Measurements from ENCODE around the gene SETD7.
"Not testable (repeated sequence)": the region's sequence is repeated elsewhere in the genome, so short reads cannot be mapped to it uniquely, and the experiment has no call there.

Gene SETD7

DNA sequence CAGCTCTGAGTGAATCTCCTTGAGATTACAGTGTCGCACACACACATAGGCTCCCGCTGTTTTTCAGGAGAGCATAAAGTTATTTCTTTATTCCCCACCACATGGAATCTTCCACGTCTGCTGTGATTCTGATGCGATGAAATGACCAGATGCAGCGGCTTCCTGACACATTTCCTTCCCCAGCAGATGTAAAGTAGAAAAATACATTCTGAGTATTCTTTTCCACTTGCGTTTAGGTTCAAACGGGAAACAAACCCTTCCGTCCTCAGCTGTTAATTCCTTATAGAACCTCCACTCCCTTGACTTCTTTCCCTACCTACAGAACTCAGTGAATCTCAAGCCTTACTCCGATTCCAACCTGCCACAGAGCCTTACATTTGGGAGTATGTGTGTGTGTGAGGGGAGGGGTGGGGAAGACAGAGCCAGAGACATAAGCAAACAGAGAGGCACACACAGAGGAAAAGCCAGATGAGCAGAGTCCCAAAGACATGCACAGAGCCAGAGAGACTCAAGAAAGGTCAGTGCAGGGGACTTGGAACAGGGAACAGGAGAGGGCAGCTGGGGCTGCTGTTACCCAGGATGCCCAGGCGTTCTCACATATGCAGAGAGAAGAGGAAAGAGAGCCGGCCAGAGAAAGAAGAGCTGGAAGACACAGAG is 47.3 kb downstream of the SETD7 start:
- no peak for DNase-seq

GRCh38 chr4:139506774-139507173 is 49.2 kb downstream of the SETD7 start:
- DNase-seq: no peak

DNA sequence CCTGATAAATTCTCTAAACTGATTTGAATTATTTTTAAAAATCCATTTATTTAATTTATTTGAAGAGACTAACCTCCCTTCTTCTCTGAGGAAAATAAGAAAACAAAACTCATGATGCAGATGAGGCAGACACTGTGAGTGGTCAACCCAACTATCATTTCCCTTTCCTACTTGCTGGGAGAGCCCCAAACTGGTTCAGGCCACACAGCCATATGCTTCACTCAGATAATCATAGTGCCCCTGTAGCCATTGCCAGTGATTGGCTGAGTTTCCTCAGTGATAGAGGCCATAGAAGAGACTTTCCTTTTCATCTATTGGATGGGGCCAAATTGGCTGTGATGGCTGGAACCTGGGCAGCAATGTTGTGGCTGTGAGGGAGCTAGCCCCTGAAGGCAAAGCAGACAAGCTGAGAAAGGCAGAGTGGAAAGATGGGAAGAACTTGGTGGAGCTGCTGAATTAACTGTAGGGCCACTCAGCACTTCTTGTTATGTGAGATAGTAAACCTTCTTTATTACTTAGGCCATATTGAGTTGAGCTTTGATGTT is 52.3 kb downstream of the SETD7 start:
- no peak for DNase-seq

DNA sequence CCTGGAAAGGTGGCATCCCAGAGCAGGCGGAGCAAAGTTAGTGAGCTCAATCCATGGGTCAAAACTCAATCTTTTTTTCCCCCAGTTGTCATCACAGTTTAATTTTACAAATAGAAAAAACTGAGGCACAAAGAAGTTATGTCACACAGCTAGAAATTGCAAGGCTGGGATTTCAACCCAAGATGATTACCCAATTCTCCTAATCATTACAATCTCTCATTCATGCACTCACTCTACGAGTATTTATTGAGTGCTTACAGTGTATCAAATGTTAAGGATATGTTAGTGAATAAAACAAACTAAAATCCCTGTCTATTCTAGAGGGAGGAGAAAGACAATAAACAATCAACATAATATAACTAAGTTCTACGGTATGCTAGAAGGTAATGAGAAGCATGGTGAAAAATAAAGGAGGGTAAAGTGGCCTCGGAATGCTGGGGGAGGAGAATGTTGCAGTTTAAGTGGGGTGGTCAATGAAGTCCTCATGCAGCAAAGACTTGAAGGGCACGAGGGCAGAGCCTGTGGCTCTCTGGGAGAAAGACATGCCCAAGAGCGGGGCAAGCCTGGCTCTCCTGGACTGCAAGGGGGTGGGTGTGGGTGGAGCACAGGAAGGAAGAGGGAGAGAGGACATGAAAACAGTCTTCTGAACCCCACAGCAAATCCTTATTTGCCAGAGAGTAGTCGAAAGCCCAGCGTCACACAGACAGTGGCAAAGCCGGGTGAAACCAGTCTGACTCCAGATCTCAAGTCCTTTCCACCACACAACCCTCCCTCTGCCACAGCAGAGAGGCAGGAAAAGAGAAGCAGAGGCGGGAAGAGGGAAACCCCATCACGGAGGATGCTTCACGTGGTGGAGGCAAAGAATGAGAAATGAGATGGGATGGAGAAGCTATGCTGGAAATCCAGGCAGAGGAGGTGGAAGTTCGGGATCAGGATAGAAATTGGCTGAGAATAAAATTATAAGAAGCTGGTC is 53.8 kb downstream of the SETD7 start:
- no peak for DNase-seq

GRCh38 chr4:139501527-139501926 is 54.5 kb downstream of the SETD7 start:
- no peak for DNase-seq

DNA sequence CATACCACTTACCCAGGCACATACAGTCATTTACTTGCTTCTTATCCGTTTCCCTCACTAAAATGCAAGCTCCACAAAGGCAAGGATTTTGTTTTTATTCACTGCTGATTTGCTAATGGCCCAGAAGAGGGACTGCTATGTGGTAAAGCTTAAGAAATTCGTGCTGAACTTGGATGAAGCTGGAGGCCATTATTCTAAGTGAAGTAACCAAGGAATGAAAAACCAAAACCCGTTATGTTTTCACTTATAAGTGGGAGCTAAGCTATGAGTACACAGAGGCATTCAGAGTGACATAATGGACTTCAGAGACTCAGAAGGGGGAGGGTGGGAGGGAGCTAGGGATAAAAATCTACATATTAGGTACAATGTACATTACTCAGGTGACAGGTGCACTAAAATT is 54.9 kb downstream of the SETD7 start:
- no peak for DNase-seq

DNA sequence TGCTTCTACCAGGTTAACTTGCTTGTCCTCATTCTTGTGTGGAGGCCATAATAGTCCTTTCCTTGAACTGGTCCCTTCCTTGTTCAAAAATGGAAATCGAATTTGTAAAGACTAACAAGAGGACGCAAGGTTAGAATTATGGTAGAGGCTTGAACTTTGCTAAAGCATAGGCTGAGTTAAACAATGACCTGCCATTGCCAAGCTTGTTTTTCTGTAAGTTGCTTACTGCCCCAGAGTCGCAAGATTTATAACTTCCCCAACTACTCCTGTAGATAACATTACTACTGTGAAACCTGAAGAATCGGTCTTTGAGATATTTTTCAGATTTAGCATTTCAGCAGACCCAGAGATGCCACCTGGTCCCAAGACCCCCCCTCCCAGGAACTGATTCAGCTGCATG is 56.8 kb downstream of the SETD7 start:
- DNase-seq: no peak

DNA sequence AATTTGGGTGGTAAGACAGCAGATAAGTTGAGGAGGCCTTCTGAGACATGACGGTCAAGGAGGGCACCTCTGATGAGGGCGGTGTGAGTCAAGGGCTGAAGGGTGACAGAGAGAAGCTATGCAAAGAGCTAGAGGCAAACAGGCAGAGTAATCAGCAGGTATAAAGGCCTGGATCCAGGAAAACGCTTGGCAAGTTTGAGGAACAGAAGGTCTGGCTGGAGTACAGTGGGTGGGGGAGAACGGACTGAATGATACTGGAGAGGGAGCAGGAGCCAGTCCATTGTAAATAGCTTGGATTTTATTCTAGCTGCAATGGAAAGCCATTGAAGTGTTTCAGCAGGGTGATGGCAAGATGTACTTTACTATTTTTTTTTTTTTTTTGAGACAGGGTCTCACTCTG is 62.8 kb downstream of the SETD7 start:
- DNase-seq: no peak

DNA sequence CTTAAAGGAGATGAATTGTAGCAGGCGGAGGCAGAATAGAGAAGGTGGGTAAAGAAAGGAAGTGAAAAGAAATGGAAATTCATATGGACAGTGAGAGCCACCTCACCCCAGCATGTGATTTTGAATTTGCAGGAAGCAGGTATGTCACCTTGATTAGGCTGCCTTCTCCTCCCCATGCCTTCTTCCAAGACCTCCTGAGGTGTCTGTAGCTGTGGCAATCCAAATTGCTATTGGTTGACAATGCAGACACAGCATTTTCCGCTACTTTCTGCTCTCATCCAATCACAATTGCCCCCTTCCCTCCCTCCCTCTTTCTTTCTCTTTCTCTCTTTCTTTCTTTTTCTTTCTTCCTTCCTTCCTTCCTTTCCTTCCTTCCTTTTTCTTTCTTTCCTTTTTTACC is 63.6 kb downstream of the SETD7 start:
- no peak for DNase-seq

DNA sequence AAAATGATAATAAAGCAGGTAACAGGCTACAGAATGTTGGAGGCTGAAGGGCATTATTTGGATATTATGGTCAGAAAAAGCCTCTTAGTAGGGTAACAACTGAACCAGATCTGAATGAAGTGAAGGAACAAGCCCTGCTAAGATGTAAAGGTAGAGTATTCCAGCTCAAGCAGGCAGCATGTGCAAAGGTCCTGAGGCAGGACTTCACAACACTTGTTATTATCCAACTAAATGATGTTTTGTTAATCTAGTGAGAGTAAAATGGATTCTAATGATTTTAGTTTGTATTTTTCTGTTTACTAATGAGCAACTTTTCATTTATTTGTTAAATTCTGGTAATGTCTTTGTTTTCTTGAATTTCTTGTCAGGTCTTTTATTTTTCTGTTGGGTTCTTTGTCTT is 66.4 kb downstream of the SETD7 start:
- DNase-seq: no peak

DNA sequence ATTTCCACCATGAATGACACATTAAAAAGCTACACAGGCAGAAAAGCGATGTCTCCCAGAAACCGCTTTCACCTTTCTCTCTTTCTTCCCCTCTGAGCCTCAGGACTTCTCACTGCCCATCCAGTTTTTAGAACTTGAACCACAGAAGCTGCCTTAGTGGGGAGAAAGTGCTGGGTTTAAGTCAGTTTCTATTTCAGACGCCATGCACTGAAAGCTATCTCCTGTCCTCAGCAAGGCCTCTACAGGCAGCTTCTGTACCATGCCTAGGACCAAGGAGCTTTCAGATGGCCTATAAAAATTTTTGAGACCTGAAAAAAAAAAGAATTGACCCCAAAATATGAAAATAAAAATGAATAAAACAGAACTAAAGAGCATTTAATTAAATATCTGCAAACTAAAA is 67.6 kb downstream of the SETD7 start:
- DNase-seq: no peak

DNA sequence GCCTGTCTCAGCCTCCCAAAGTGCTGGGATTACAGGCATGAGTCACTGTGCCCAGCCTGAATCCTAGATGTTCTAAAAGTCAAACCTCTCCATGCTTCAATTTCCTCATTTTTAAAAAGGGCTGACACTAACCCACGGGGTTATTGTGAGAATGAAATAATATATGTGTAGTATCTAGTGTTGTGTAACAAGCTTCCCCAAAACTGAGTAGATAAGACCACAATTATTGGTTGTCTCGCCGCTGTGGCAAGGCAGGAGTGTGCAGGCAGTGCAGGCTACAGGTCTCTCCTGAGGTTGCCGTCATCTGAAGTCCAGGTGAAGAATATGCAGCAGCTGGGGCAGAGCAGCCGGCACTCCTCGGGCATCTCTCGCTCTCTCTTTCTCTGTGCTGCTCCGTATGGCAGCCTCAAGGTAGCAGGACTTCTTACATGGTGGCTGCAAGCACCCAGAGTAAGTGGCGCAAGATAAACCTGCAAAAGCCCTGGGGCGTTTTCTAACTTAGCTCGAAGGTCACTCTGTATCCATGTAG is 71.2 kb downstream of the SETD7 start:
- DNase-seq: no peak

DNA sequence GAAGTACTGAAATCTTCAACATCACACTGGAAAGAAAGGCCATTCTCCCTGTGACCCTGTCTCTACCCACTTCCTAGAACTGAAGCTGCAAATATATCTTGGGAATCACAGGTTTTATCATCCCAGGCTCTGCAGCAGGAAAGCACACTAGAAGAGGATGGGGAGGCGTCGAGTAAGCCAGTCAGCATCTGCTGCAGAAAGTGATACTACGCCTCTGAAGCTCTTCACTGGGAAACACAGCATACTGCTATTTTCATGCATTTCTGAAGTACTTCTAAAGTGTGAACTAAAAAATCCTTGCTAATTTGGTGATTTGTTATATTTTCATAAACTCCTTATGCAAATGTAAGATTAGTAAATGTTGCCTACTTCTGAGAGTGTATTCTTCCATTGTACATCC is 73.0 kb downstream of the SETD7 start:
- DNase-seq: no peak

DNA sequence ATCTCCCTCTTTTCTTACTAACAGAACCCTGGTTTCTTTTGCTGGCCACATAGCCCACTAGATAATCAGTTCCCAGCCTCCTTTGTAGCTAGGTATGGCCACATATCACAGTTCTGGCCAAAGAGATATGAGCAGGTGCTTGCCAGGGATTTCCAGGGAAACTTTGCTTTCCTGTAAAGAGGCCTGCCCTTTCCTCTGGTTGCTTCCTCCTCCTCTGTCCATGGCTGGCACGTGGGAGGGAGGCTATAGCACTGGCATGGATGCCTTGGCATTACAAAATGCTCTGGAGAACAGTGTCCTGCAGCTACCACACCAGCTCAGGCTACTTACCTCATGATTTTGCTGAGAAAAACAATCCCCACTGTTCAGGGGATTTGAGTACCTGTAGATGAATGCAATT is 74.6 kb downstream of the SETD7 start:
- no peak for DNase-seq

- DNase-seq: no peak
These were observed 79.7 kb downstream of the SETD7 start for GRCh38 chr4:139476363-139476762.

- DNase-seq: no peak
These were observed 83.2 kb downstream of the SETD7 start for GRCh38 chr4:139472852-139473251.

GRCh38 chr4:139470997-139471665 is 84.9 kb downstream of the SETD7 start:
- no peak for DNase-seq

- no peak for DNase-seq
These were observed 85.7 kb downstream of the SETD7 start for GRCh38 chr4:139470295-139470694.

- no peak for DNase-seq
These were observed 86.2 kb downstream of the SETD7 start for GRCh38 chr4:139469869-139470268.

GRCh38 chr4:139469216-139469615 is 86.8 kb downstream of the SETD7 start:
- DNase-seq: no peak

DNA sequence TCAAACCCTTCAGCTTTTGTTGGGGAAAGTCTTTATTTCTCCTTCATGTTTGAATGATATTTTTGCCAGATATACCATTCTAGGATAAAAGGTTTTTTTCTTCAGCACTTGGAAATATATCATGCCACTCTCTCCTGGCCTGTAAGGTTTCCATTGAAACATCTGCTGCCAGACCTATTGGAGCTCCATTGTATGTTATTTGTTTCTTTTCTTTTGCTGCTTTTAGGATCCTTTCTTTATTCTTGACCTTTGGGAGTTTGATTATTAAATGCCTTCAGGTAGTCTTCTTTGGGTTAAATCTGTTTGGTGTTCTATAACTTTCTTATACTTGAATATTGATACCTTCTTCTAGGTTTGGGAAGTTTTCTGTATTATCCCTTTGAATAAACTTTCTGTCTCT is 87.3 kb downstream of the SETD7 start:
- DNase-seq: not testable (repeated sequence)

DNA sequence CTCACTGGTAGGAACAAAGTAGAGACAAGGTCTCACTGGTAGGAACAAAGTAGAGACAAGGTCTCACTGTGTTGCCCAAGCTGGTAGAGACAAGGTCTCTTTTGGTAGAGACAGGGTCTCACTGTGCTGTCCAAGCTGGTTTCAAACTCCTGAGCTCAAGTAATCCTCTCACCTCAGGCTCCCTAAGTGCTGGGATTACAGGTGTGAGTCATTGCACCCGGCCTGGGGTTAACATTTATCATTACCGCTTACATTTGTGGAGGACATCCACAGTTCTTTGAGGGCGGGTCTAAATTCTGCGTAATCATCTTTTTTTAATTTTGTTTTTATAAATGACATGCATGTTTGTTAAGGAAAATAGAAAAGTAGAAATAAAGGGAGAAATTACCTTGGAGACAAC is 90.1 kb downstream of the SETD7 start:
- no peak for DNase-seq

GRCh38 chr4:139464512-139464911 is 91.5 kb downstream of the SETD7 start:
- not testable (repeated sequence) for DNase-seq

Measured in NCI-H187 treated with DMSO at 0.1 percent for 48 hours (cell line).